GM18951 (cell line): ENCODE data around the gene AGPS.

Source experiments
- POLR2A ChIP-seq: IDR thresholded peaks from 4 replicates; pipeline ENCODE4 v1.6.1; 2011; ENCODE audit warnings: mild to moderate bottlenecking; ENCODE audit not compliant: insufficient read length, insufficient read depth; ENCODE audit errors: extremely low read depth
- in situ Hi-C: fragments of 300-500 bp; cut with MboI; formaldehyde crosslinking; loops from one replicate; pipeline ENCODE4 v1.12.0; 2022; ENCODE audit warnings: low sequenced_read_pairs, mixed read lengths, inconsistent platforms; ENCODE audit not compliant: unreplicated experiment

The AGPS gene

DNA sequence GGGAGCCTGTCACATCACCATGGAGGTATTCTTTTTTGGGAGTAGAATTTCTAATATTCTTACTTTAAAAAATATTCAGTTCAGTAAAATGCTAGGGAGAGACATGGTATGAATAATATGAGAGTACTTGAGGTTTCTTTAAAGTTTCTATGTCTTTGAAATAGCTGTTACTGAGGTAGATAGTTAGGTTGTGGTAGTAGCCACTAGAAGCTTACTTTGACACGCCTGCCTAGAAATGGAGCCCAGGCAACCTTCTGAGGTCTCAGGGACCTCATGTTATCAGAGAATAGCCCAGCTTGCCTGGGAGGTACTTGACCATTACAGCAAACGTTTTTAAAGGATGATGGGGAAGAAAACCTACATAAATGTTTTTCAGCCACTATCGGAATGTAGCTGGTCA is 131.2 kb downstream of the AGPS start:
- no peak for TF ChIP-seq POLR2A
- in situ Hi-C loops, result no loop called here

DNA sequence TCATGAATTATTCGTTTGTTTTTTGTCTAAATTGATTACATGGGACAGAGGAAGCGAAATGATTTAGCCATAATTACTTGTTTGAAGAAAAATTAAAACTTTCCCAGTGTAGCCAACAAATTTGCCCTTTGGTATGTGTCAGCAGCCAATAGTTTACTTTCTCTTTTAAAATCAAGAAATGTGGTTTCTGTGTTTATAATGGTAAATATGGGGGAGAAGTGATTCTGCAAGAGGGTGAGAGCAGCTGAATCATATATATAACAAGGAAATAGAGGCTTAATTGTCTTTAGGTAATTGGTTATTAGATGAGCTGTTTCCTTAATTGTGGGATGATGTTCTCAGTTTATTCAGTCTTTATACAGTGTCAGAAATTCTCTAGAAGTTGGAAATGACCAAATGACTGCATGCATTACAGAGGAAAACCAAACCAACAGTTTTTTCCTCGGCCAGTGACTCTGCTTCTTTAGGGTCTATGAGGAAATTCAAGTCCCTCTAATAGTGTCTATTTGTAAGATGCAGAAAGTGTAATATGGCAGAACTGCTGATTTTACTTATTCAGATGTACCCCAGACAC is 132.9 kb downstream of the AGPS start:
- in situ Hi-C loops, result no loop called here
- TF ChIP-seq POLR2A, result no peak

DNA sequence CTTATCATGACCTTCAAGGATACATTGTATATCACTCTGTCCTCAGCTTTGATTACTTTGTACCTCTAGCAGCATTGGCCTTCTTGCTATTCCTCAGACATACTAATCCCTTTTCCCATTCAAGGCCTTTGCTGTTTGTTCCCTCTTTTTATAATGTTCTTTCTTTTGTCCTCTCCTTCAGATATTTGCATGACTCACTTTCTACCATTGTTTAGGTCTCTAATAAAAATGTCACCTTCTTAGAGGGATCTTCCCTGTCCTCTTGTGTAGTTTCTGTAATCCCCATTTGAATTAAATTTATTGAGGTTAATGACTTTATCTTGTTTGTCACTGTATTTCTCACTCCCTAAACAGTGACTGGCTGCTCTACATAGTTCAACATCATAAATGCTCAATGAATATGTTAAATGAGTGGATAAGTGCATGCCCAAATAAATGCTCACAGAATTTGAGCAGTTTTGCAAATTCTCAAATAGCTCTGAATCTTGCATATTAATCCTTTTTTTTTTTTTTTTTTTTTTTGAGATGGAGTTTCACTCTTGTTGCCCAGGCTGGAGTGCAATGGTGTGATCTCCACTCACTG is 135.9 kb downstream of the AGPS start:
- in situ Hi-C loops, result no loop called here
- no peak for TF ChIP-seq POLR2A

DNA sequence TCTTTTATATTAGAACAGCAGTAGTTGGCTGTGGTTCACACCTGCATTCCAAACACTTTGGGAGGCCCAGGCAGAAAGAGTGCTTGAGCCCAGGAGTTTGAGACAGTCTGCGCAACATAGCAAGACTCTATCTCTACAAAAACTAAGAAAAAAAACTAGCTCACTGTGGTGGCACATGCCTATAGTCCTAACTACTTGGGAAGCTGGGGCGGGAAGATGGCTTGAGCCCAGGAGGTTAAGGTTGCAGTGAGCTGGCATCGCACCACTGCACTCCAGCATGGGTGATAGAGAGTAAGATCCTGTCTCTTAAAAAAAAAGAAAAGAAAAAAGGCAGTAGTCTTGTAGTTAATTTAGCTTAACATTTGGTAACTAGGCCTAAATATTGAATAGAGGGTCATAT is 136.6 kb downstream of the AGPS start:
- in situ Hi-C loops, result no loop called here
- TF ChIP-seq POLR2A, result no peak

DNA sequence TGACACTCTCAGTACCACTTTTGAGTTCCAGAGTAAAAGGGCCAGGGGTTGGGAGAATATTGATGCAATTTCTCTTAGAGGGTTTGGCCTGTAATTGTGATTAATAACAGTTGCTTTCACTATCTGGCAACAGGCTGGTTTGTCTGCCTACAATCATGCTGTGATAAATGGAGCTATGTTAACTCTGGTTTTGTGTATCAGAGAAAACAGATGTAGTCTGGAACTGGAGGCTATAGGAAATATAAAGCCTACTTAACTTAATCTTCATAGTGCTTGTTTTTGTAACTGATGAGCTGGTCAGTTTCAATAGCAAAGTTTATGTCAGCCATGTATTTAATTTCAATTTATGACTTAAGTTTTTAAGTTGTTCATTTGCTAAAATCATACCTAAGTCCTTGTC is 138.0 kb downstream of the AGPS start:
- in situ Hi-C loops, result no loop called here
- TF ChIP-seq POLR2A, result no peak

DNA sequence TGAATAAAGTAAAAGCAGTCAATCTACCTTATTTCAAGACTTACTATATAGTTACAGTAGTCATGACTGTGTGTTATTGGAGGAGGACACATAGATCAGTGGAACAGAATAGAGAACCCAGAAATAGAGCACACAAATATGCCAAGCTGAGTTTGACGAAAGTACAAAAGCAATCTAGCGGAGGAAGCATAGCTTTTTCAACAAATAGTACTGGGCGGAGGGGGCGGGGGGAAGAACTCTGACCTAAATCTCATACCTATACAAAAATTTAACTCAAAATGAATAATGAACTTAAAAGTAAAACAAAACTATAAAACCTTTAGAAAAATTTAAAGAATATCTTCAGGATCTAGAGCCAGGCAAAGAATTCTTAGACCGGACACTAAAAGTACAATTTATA is 139.1 kb downstream of the AGPS start:
- in situ Hi-C loops, result no loop called here
- TF ChIP-seq POLR2A, result no peak

DNA sequence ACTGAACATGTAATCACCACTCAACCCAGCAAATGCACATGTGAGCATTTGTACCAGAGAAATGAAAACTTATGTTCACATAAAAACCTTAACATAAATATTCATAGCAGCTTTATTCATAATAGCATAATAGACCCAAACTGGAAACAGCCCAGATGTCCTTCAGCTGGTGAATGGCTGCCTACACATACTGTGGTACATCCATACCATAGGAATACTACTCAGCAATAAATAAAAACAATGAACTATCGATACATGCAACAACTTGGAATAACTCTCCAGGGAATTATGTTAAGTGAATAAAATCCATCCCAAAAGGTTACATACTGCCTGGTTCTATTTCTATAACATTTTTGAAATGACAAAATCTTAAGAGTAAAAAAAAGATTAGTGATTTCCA is 140.0 kb downstream of the AGPS start:
- in situ Hi-C loops, result no loop called here
- TF ChIP-seq POLR2A, result no peak

DNA sequence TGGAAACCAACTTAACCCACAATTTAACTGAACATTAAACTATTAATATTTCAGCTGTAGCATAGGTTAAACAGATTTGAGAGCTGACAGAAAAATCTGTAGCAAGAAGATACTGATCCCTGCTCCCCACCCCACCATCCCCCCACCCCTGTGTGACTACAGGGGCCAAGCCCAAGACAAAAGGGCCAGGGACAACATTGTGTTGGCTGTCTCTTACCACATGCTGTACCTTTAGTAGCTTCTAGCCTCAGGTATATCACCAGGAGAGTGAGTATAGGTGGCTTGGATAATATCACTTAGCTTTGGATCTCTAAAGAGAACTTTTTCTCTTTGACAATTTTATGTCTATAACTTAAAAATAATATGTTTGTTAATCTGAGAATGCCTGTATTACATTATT is 140.7 kb downstream of the AGPS start:
- no peak for TF ChIP-seq POLR2A
- in situ Hi-C loops, result no loop called here

DNA sequence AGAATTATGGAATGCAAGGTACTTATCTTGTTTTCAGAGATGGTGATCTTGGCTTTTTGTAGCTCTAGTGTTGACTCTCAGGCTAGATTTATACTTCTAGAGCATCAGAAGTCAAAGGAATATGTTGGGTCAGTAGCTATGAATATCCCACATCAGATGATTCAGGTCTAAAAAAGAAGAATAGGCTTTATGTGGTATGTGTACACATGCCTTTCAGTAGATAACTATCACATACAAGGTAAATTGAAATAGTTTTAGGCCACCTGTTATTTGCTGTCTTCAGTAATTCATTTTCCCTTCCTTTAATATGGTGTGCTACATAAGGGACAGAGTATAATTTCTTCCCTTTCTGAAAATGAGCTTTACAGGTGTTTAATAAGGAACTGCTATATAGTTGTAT is 142.4 kb downstream of the AGPS start:
- in situ Hi-C loops, result no loop called here
- TF ChIP-seq POLR2A, result no peak

DNA sequence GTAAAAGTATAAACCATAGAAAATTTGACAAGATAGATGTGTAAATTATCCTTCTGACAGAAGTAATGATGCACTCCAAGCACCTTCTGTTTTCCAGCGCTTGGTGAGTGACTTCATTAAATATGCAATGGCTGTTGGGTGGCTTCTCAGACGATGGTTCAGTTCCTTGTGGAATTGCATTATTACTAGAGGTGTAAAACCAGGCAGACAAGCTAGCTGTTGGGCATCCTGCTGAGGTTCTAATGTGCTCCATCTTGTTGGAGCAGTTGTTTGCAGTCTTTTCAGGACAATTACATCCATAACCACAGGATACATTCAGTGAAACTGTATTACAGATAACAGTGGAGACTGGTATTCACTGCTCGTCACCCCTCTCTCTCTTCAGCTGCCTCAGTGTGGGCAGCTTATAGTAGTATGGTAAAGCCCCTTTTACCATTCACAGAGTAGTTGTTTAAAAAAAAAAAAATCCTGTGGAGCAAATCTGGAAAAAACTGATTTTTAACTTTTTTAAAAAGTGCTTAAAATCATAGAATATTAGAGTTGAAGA is 143.5 kb downstream of the AGPS start:
- in situ Hi-C loops, result no loop called here
- no peak for TF ChIP-seq POLR2A

DNA sequence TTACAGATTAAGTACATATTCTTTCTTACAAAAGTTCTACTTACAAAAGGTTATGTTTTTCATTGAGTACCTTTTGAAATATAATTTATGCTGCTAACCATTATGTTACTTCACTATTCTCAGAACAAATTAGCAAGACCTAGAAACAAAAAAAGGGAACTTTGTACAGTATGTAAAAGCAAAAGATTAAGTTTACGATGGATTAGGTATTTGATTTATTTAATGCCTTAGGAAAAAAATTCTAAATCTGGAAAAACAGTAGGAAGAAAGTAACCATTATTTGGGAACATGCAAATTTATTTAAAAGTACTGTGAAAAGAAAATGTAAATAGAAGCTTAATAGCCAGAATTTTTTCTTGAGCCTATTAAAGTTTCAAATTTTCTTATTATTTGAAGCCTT is 144.6 kb downstream of the AGPS start:
- in situ Hi-C loops, result no loop called here

DNA sequence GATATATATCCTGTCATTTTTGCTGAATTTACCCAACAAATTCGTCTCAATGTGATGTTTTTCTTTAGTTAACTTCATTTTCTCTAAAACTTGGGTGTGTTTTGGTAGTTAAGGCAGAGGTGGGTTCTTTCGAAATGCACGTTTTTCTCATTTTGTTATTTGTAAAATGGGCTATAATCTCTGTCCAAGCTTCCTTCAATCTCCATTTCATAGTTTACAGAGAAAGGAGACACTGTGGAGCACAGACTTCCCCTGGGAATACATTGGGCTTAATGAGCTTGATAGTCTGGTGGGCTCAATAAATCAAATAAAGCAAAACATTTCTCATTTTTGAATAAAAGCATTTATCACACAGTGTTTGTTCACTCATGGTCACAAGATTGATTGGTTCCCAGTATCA is 145.1 kb downstream of the AGPS start:
- in situ Hi-C loops, result no loop called here
- no peak for TF ChIP-seq POLR2A

More for the DNA sequence above, 144.6 kb downstream of the AGPS start:
- TF ChIP-seq POLR2A, result no peak

DNA sequence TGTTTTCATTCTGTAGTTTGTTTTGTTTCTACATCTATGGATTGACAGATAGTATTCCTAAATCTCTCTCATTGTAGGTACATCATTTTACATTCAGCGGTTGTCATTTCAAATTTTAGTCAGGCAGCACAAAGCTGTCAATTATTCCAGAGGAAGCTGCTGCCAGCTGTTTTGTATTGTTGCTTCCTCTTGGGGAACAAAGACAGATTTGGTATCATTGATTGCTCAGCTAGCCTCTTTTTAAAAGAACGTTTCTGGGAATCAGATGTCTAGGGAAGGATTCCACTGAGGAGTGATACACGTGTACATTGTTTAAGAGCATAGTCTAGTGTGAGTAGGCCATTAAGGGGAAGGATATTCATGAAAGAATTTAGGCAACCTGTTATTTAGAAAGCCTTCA is 145.8 kb downstream of the AGPS start:
- no peak for TF ChIP-seq POLR2A
- in situ Hi-C loops, result no loop called here

DNA sequence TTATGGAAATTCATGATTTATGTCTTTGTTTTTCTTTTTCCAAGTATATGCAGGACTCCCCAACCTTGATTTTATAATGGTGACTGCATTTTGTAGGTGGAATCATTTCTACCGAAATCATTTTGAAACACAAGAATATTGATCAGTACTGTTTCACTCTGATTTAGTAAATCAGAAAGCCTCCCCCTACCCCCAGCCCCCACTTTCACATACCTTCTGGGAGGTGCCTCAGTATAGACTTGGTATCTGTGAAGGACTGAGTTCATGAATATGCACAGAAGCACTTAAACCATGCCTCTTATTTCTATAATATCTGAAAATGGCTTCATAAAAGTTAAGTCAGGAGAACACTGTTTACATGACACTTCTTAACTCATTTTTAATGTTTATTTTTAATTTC is 147.7 kb downstream of the AGPS start:
- in situ Hi-C loops, result no loop called here
- TF ChIP-seq POLR2A, result no peak

DNA sequence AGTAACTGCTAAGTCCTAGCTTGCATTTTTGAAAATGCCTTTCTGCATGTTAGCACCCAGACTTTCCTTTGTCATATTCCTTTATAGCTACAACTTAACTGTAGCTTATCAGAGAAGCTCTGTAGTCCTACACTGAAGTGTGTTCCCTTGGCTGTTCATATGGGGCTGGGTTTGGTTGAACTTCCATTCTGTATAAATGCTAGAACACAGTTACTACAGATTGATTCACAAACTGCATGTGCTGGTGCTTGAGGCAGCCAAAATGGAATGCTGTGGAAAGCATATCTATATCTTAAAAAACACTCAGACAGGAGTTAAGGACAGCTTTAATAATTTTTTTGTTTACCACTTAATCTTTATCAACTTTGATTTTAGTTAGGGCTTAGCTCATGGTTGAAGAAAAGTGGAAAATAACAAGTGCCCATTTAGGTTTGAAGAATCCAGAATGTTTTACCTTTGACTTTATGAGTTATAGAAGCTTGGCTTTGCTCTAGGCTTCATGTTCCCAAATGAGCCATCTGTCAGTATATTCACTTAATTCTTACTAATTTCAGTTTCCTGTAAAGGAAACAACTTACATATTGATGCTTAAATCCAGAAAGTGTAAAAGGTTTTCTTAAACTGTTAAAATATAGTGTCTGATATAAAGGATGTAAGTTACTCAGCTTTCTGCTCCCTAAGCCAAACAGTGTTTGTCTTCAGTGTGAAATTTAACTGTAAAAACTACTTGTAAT is 148.9 kb downstream of the AGPS start:
- in situ Hi-C loops, result no loop called here
- TF ChIP-seq POLR2A, result no peak

DNA sequence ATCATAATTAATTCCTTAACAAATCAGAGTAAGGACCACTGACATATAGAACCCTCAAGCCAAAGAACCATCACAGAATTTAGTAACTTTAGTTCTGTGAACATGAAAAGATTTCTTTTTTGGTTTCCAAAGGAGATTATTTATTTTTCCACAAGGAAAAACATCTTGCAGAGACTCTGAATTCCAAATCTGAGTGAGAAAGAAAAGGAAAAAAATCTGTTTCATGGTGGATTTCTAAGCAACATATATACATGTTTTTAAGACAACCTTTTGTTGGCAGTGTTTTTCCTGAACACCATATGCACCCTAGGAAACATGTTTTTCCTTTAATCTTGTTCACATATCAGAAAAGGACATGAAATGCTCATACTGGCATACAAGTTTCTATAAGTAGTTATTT is 149.8 kb downstream of the AGPS start:
- no peak for TF ChIP-seq POLR2A
- in situ Hi-C loops, result no loop called here
